SK-N-SH (cell line): ENCODE measurements around the gene KCNN3. TPM values are rescaled to one million over a fixed set of nuclear protein-coding genes. Genes with fewer than 3 reads are reported as not detected.

Experiments
- CTCF ChIA-PET: fragments of 300-600, 350-600 bp; formaldehyde crosslinking; extraction: SDS; loops from one replicate; lab custom pipeline; 2021; lab: Yijun Ruan, JAX
- POLR2A ChIA-PET: fragments of 350-600 bp; sonication (Branson Sonifier 250); formaldehyde crosslinking; extraction: SDS; loops from one replicate; lab custom pipeline; 2020; ENCODE audit warnings: antibody characterized with exemption, inconsistent platforms; lab: Yijun Ruan, JAX
- DNase-seq: peaks from one replicate; pipeline ENCODE4 v3.0.0; 2012
- H2AFZ ChIP-seq: fragments of 200-600 bp; sonication (generic); 2 replicates; pipeline ENCODE4 v1.8.1; 2016; ENCODE audit warnings: antibody characterized with exemption, mild to moderate bottlenecking, low read depth
- H3F3A ChIP-seq: fragments of 200-600 bp; sonication (generic); replicated peaks from 2 replicates; pipeline ENCODE3; 2016; ENCODE audit warnings: antibody characterized with exemption, mild to moderate bottlenecking; ENCODE audit not compliant: insufficient read depth
- H3K27ac ChIP-seq, 2 experiments: fragments of 200-500 bp in 1 of 2; fragments of 200-600 bp in 1 of 2; sonication (Bioruptor generic) in 1 of 2; sonication (generic), shearing (Covaris generic) in 1 of 2; 2 replicates each; pipeline versions ENCODE4 v1.5.1 to v1.6.1; 2014 to 2016; ENCODE audit warnings: low read depth in 2 of 2, inconsistent platforms in 1 of 2, low read length in 1 of 2, mild to moderate bottlenecking in 1 of 2, mixed read lengths in 1 of 2
- H3K27me3 ChIP-seq: fragments of 200-600 bp; sonication (generic), shearing (Covaris generic); 2 replicates; pipeline ENCODE4 v1.6.1; 2016; ENCODE audit warnings: mixed run types; ENCODE audit not compliant: insufficient read depth
- H3K36me3 ChIP-seq, 2 experiments: fragments of 200-500 bp in 1 of 2; fragments of 200-600 bp in 1 of 2; sonication (Bioruptor generic) in 1 of 2; sonication (generic) in 1 of 2; replicated peaks in 1 of 2; 2 replicates each; pipeline versions ENCODE3 to v1.5.1; 2014 to 2016; ENCODE audit warnings: low read length in 1 of 2, mild to moderate bottlenecking in 1 of 2; ENCODE audit not compliant: insufficient read depth in 2 of 2, control insufficient read depth in 1 of 2
- H3K4me1 ChIP-seq, 2 experiments: fragments of 200-500 bp in 1 of 2; fragments of 200-600 bp in 1 of 2; sonication (Bioruptor generic) in 1 of 2; sonication (generic), shearing (Covaris generic) in 1 of 2; 2 replicates each; pipeline versions ENCODE4 v1.5.1 to v1.6.1; 2014 to 2016; ENCODE audit warnings: low read depth in 1 of 2, low read length in 1 of 2, mixed run types in 1 of 2; ENCODE audit not compliant: insufficient read depth in 2 of 2, control insufficient read depth in 1 of 2
- H3K4me2 ChIP-seq: fragments of 200-600 bp; sonication (generic), shearing (Covaris generic); 2 replicates; pipeline ENCODE4 v1.6.1; 2017; ENCODE audit warnings: mixed run types
- H3K4me3 ChIP-seq, 2 experiments: fragments of 200-500 bp in 1 of 2; fragments of 200-600 bp in 1 of 2; sonication (Bioruptor generic) in 1 of 2; sonication (generic), shearing (Covaris generic) in 1 of 2; 2 replicates each; pipeline versions ENCODE4 v1.5.1 to v1.8.1; 2014 to 2016; ENCODE audit warnings: low read depth in 2 of 2, inconsistent platforms in 1 of 2, low read length in 1 of 2, mild to moderate bottlenecking in 1 of 2, mixed read lengths in 1 of 2, moderate library complexity in 1 of 2
- H3K79me2 ChIP-seq: fragments of 200-600 bp; sonication (generic); 2 replicates; pipeline ENCODE4 v1.8.1; 2017; ENCODE audit warnings: mild to moderate bottlenecking; ENCODE audit not compliant: insufficient read depth
- H3K9ac ChIP-seq: fragments of 200-600 bp; sonication (generic); 2 replicates; pipeline ENCODE4 v1.6.1; 2017; ENCODE audit warnings: mixed run types
- H3K9me2 ChIP-seq: fragments of 200-600 bp; sonication (generic); 2 replicates; pipeline ENCODE4 v1.6.1; 2017; ENCODE audit warnings: mixed run types
- H3K9me3 ChIP-seq: fragments of 200-600 bp; sonication (generic); 2 replicates; pipeline ENCODE4 v1.6.1; 2017; ENCODE audit warnings: mixed run types, mild to moderate bottlenecking, moderate library complexity
- H4K20me1 ChIP-seq: fragments of 200-600 bp; sonication (generic); 2 replicates; pipeline ENCODE4 v1.6.1; 2017; ENCODE audit warnings: mild to moderate bottlenecking, mixed run types; ENCODE audit not compliant: insufficient read depth
- CTCF ChIP-seq: fragments of 200-600 bp; sonication (generic); IDR thresholded peaks from 2 replicates; pipeline ENCODE4 v1.6.1; 2017; ENCODE audit warnings: antibody characterized with exemption, mild to moderate bottlenecking, moderate library complexity
- ELF1 ChIP-seq: IDR thresholded peaks from 2 replicates; pipeline ENCODE4 v1.4.0; 2012
- FOSL2 ChIP-seq: IDR thresholded peaks from 2 replicates; pipeline ENCODE4 v1.4.0; 2012; ENCODE audit warnings: low read depth, mild to moderate bottlenecking, moderate library complexity, borderline replicate concordance
- FOXM1 ChIP-seq: IDR thresholded peaks from 2 replicates; pipeline ENCODE4 v1.4.0; 2012; ENCODE audit warnings: low read depth, mild to moderate bottlenecking
- IRF3 ChIP-seq: fragments of 150-350 bp; IDR thresholded peaks from 2 replicates; pipeline ENCODE4 v1.6.1; 2016; ENCODE audit warnings: mild to moderate bottlenecking, low read depth, low read length
- JUND ChIP-seq: IDR thresholded peaks from 2 replicates; pipeline ENCODE4 v1.4.0; 2012
- MEF2A ChIP-seq: IDR thresholded peaks from 2 replicates; pipeline ENCODE4 v1.4.0; 2012; ENCODE audit warnings: low read depth, borderline replicate concordance
- MXI1 ChIP-seq: IDR thresholded peaks from 2 replicates; pipeline ENCODE4 v1.6.1; 2012; ENCODE audit warnings: mild to moderate bottlenecking, low read depth, low read length, improper control_type of control experiment
- NFIC ChIP-seq: IDR thresholded peaks from 2 replicates; pipeline ENCODE4 v1.4.0; 2012; ENCODE audit warnings: borderline replicate concordance
- PBX3 ChIP-seq: IDR thresholded peaks from 2 replicates; pipeline ENCODE4; 2012
- RAD21 ChIP-seq: IDR thresholded peaks from 2 replicates; pipeline ENCODE4 v1.6.1; 2012; ENCODE audit warnings: mild to moderate bottlenecking, low read length
- RFX5 ChIP-seq: IDR thresholded peaks from 2 replicates; pipeline ENCODE4 v1.6.1; 2012; ENCODE audit warnings: mild to moderate bottlenecking, improper control_type of control experiment, low read length
- RXRA ChIP-seq: IDR thresholded peaks from 2 replicates; pipeline ENCODE4 v1.4.0; 2012; ENCODE audit warnings: low read depth, mild to moderate bottlenecking, borderline replicate concordance
- TAF1 ChIP-seq: IDR thresholded peaks from 2 replicates; pipeline ENCODE4 v1.6.1; 2012; ENCODE audit warnings: low read depth, mild to moderate bottlenecking, low read length, moderate library complexity, borderline replicate concordance
- WGBS: methylation state at CpG from one replicate; pipeline ENCODE4 v1.1.6; 2017; ENCODE audit warnings: low lambda C conversion rate; 5-methylcytosine and 5-hydroxymethylcytosine counted together
- polyA plus RNA-seq, 3 experiments: library from polyadenylated mRNA; depleted of rRNA; stranded (reverse); fragments of >200 nt; gene quantifications; 2 replicates each; pipeline ENCODE4 v1.2.3, GENCODE V29; 2012

The KCNN3 gene
- polyA plus RNA-seq, 1 of the 3 experiments (the other 2 are of a cell fraction), result 0.16 TPM

DNA sequence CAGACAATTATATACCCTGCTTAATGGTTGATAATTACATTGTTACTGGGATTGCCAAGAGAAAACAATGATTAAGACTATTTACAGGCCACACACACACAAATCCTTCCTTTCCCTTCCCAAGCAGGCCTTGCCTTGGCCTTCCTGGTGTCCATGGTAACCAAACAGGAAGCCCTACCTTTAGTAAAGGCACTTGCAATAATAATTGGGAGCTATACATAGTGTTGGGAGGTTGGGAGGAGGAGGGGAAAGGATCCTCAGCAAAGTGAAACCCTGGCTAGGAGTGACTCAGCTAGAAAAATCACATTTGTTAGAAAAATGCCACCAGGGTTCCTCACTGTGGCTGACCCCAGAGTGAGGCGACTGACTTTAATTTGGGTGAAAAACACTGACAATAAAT is 139.8 kb downstream of the KCNN3 start:
- DNase-seq, result no peak
- no peaks in the 10 kb centered on the region for H3K79me2 ChIP-seq
- H3K27ac ChIP-seq, result no peak overlapping the region
- H3K9me2 ChIP-seq, result no peaks in the 10 kb centered on the region
- H3K4me1 ChIP-seq, result peaks cover 10 to 26% of the 10 kb centered on the region in 2 experiments; a peak in 2 of 4 replicates
- ChIA-PET CTCF (interaction anchor here (0.8 to 1.4 kb wide), 7 partner anchors 10 to 148 kb away, joined by 3 to 5 read pairs (median 3); no protein-coding TSS in a partner anchor), POLR2A (no interaction called here)
- H2AFZ ChIP-seq, result no peak overlapping the region
- no peaks in the 10 kb centered on the region for H3K9me3 ChIP-seq
- no peak overlapping the region for H3K4me3 ChIP-seq
- no peaks in the 10 kb centered on the region for H3K36me3 ChIP-seq
- no peak overlapping the region for H3K9ac ChIP-seq
- TF ChIP-seq FOXM1 (no peak), JUND (no peak), MXI1 (no peak), IRF3 (no peak)
- no peak overlapping the region for H3K4me2 ChIP-seq
- no peaks in the 10 kb centered on the region for H3F3A ChIP-seq
- H3K27me3 ChIP-seq, result no peaks in the 10 kb centered on the region
- WGBS, result 81% methylated on average over 1 of the region's 1 CpG
- H4K20me1 ChIP-seq, result no peaks in the 10 kb centered on the region

DNA sequence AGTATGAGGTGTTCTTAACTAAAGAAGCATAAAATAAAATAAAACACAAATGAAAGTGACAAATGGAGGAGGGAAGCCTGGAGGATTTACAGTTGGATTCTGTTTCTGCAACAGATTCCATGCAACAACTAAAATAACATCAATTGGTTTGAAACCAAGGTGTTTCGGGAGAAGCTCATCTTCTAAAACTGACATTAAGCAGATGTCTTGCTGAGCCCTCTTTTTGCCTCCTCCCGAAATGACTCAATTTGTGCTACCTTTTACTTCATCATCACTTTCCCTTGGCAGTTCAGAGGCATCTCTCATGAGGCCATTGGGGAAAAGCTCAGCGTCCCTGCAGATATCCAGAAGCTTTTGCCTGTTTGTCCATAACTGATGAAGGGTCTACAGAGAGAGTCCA is 140.5 kb downstream of the KCNN3 start:
- no peaks in the 10 kb centered on the region for H3K9me3 ChIP-seq
- H2AFZ ChIP-seq, result no peak overlapping the region
- no peaks in the 10 kb centered on the region for H4K20me1 ChIP-seq
- H3K27me3 ChIP-seq, result no peaks in the 10 kb centered on the region
- no peak overlapping the region for H3K9ac ChIP-seq
- TF ChIP-seq FOSL2 (no peak), RXRA (no peak), CTCF (no peak), ELF1 (no peak), PBX3 (no peak), MEF2A (no peak), NFIC (no peak), TAF1 (no peak), RFX5 (no peak), RAD21 (no peak)
- no peaks in the 10 kb centered on the region for H3K79me2 ChIP-seq
- no peaks in the 10 kb centered on the region for H3K9me2 ChIP-seq
- H3K36me3 ChIP-seq, result no peaks in the 10 kb centered on the region
- H3K4me1 ChIP-seq, result peaks cover 10 to 26% of the 10 kb centered on the region in 2 experiments; a peak in 2 of 4 replicates
- H3F3A ChIP-seq, result no peaks in the 10 kb centered on the region
- ChIA-PET POLR2A (no interaction called here), CTCF (interaction anchor here (0.8 to 1.4 kb wide), 8 partner anchors 9 to 149 kb away, joined by 3 to 5 read pairs (median 4); no protein-coding TSS in a partner anchor)
- no peak overlapping the region for H3K4me2 ChIP-seq
- no peak overlapping the region for H3K27ac ChIP-seq
- DNase-seq, result no peak
- no peak overlapping the region for H3K4me3 ChIP-seq
- 82% methylated on average over 3 of the region's 3 CpGs for WGBS
